Measurements from ENCODE around the gene JAZF1. TPM values are rescaled to one million over a fixed set of nuclear protein-coding genes. Genes with fewer than 3 reads are reported as not detected.

The JAZF1 gene
- total and polyA plus RNA-seq, 2 of the 8 experiments (the other 6 are each of a cell fraction or from before 2014, with no cell fraction given), result 2.6 to 21.8 TPM

DNA sequence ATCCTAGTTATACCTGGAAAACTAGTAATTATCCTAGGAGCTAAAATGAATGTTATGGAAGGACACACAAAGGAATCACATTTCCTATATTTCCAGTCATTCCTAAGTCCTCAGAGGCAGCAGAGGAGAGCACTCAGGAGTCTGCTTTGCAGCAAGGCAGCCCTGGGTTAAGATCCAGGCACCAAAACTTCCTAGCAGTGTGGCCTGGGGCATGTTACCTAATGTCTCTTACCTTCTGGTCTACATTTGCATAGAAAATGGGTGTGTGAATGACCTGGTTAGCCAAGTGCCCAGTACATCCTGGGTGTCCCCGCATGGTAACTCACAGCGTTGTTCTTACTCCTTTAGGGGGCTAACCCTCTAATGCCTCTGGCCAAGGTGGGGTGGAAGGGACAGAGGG lies 304.8 kb downstream of the JAZF1 start:
- H3K79me1 ChIP-seq (ENCODE audit: low read depth, low read length), result no peaks in the 10 kb centered on the region
- no peak overlapping the region for H2BK15ac ChIP-seq (ENCODE audit: low read length)
- no peak overlapping the region for H3K14ac ChIP-seq (ENCODE audit: insufficient read length)
- no peaks in the 10 kb centered on the region for H3K27me3 ChIP-seq (replicated peaks in 1 of 4; ENCODE audit: control insufficient read depth in 3 of 4, extremely low read depth in 1 of 4, insufficient read depth in 3 of 4, low read length in 3 of 4)
- no peaks in the 10 kb centered on the region for H3K23me2 ChIP-seq (ENCODE audit: low read depth, low read length)
- H2AK5ac ChIP-seq (ENCODE audit: low read depth, low read length), result no peak overlapping the region
- no peaks in the 10 kb centered on the region for H4K20me1 ChIP-seq (replicated peaks in 1 of 2; ENCODE audit: control insufficient read depth in 1 of 2, insufficient read depth in 2 of 2, low read length in 2 of 2)
- DNase-seq (ENCODE audit: low read depth in 1 of 2, low spot score in 2 of 2) (no peak), FAIRE-seq (no peak)
- no peaks in the 10 kb centered on the region for H3K36me3 ChIP-seq (ENCODE audit: control insufficient read depth in 2 of 4, insufficient read depth in 4 of 4, low read length in 3 of 4)
- no peak overlapping the region for H2BK120ac ChIP-seq (replicated peaks; ENCODE audit: low read depth, low read length)
- no peak overlapping the region for H3K27ac ChIP-seq (ENCODE audit: low read depth, low read length)
- H4K8ac ChIP-seq (ENCODE audit: extremely low read depth, insufficient read depth, low read length), result no peak overlapping the region
- ChIA-PET POLR2A (ENCODE audit: partially characterized antibody) (interaction anchor here (1.1 kb wide), 1 partner anchor 9 kb away, joined by 3 read pairs; no protein-coding TSS in a partner anchor), CTCF (ENCODE audit: partially characterized antibody) (interaction anchor here (1.2 kb wide), 1 partner anchor 39 kb away, joined by 4 read pairs; no protein-coding TSS in a partner anchor)
- no peak overlapping the region for H3K9ac ChIP-seq (replicated peaks in 1 of 4; ENCODE audit: extremely low read depth in 1 of 4, low read depth in 3 of 4, low read length in 3 of 4)
- no peak overlapping the region for H2BK5ac ChIP-seq (ENCODE audit: low read depth, low read length)
- no peak overlapping the region for H3K18ac ChIP-seq (ENCODE audit: extremely low read depth, low read length)
- no peak overlapping the region for H3K4ac ChIP-seq (replicated peaks; ENCODE audit: insufficient read length, low read depth, low read length)
- no peak overlapping the region for H3K23ac ChIP-seq (ENCODE audit: insufficient read length)
- H3K79me2 ChIP-seq (ENCODE audit: control insufficient read depth in 1 of 2, insufficient read depth in 2 of 2, low read length in 2 of 2), result no peaks in the 10 kb centered on the region
- H2BK20ac ChIP-seq (ENCODE audit: low read length), result no peak overlapping the region
- H2AFZ ChIP-seq (ENCODE audit: low read length), result no peak overlapping the region
- no peak overlapping the region for H3K4me2 ChIP-seq (ENCODE audit: insufficient read depth in 1 of 2, low read depth in 2 of 2, low read length in 2 of 2)
- H3K9me3 ChIP-seq (ENCODE audit: insufficient read depth in 2 of 2, low read depth in 1 of 2, low read length in 1 of 2), result no peaks in the 10 kb centered on the region
- H2BK12ac ChIP-seq (ENCODE audit: low read depth, low read length), result no peak overlapping the region
- no peak overlapping the region for H4K5ac ChIP-seq (ENCODE audit: insufficient read length, low read depth, low read length)
- WGBS, 2 experiments (ENCODE audit: extremely low coverage in 1 of 2, insufficient coverage in 1 of 2, insufficient read length in 1 of 2, insufficient replicate concordance in 2 of 2, low coverage in 1 of 2, low lambda C conversion rate in 2 of 2, missing lambda C conversion rate in 1 of 2), result 93% methylated on average over 2 of the region's 2 CpGs; no CpG with 5 or more reads in 1 of the 2 experiments
- H3K4me1 ChIP-seq (replicated peaks in 1 of 4; ENCODE audit: control insufficient read depth in 3 of 4, insufficient read depth in 4 of 4, low read length in 3 of 4), result peaks cover 0 to 2% (median 0%) of the 10 kb centered on the region in 4 experiments; a peak in 2 of 7 replicates
- H3K4me3 ChIP-seq (ENCODE audit: extremely low read depth in 1 of 4, insufficient read depth in 2 of 4, low read depth in 3 of 4, low read length in 4 of 4), result no peak overlapping the region
- no peak overlapping the region for H3K56ac ChIP-seq (replicated peaks; ENCODE audit: insufficient read length, low read depth, low read length)
- no peak overlapping the region for H4K91ac ChIP-seq (replicated peaks; ENCODE audit: insufficient read length, low read length)
- no peak for TF ChIP-seq KDM1A (IDR thresholded peaks at IDR 0.05; ENCODE audit: borderline replicate concordance, low read length)
- no peak for TF ChIP-seq POLR2A (IDR thresholded peaks at IDR 0.05; ENCODE audit: control extremely low read depth in 1 of 2, low read depth in 2 of 2, low read length in 2 of 2)
- no peak for TF ChIP-seq FOSL1 (IDR thresholded peaks at IDR 0.05; ENCODE audit: insufficient read depth, low read depth, low read length)
- no peak for TF ChIP-seq EGR1 (IDR thresholded peaks at IDR 0.05; ENCODE audit: borderline replicate concordance, low read depth, low read length)
- no peak for TF ChIP-seq BRCA1 (IDR thresholded peaks at IDR 0.05; ENCODE audit: low read depth, low read length)
- no peak for TF ChIP-seq SIN3A (conservative IDR thresholded peaks at IDR 0.05 in 1 of 2, IDR thresholded peaks at IDR 0.05 in 1 of 2; ENCODE audit: low read depth in 1 of 2, low read length in 2 of 2)
- TF ChIP-seq KDM5A (IDR thresholded peaks at IDR 0.05; ENCODE audit: low read length), result no peak
- TF ChIP-seq BCL11A (IDR thresholded peaks at IDR 0.05; ENCODE audit: low read depth in 2 of 2, low read length in 2 of 2), result no peak
- no peak for TF ChIP-seq RNF2 (IDR thresholded peaks at IDR 0.05; ENCODE audit: borderline replicate concordance, low read depth, low read length, missing control alignments, poor library complexity, severe bottlenecking)
- no peak for TF ChIP-seq CTCF (IDR thresholded peaks at IDR 0.05; ENCODE audit: control extremely low read depth in 1 of 3, insufficient read depth in 1 of 3, low read depth in 1 of 3, low read length in 3 of 3)
- TF ChIP-seq, protein P1, sequence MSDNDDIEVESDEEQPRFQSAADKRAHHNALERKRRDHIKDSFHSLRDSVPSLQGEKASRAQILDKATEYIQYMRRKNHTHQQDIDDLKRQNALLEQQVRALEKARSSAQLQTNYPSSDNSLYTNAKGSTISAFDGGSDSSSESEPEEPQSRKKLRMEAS (IDR thresholded peaks at IDR 0.05), result no peak

Measured in H1 (cell line).